Measurements from ENCODE around the gene KYAT1. TPM values are rescaled to one million over a fixed set of nuclear protein-coding genes. Genes with fewer than 3 reads are reported as not detected.
A peak's percentile ranks its signal among the peaks of the same experiment; 100 is the strongest.

Gene KYAT1
- total and polyA plus RNA-seq, 2 donors from 2014 or later = 5.1 to 17.0 TPM

GRCh38 chr9:128786681-128787601 lies 94.8 kb downstream of the KYAT1 start, which contains the start of gene TBC1D13:
TSS of gene TBC1D13 (plus strand) at chr9:128787253. CDS start at chr9:128787354, 101 bp downstream.
- peak within 1 kb of the TSS; percentile 83 to 87 for H3K27ac ChIP-seq (ENCODE audit: low read depth in 2 of 2, low read length in 2 of 2)
- FAIRE-seq = no peak

DNA sequence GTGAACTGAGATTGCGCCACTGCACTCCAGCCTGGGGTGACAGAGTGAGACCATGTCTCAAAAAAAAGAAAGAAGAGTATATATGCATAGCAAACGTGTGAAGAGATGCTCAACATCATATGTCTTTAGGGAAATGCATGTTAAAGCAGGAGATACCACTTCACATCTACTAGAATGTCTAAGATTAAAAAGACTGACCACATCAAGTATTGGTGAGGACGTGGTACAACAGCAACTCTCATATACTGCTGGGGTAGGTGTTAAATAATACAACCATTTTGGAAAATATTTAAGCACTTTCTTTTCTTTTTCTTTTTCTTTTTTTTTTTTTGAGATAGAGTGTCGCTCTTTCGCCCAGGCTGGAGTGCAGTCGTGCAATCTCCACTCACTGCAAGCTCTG lies 96.3 kb downstream of the KYAT1 start:
- no peaks in the 10 kb centered on the region for H3K9me3 ChIP-seq (ENCODE audit: control insufficient read depth in 2 of 3, insufficient read depth in 1 of 3, low read length in 3 of 3)
- intact Hi-C loops (cut with DNase I) = no loop called here
- FAIRE-seq = no peak
- DNase-seq = no peak
- no peak for TF ChIP-seq CTCF (IDR thresholded peaks at IDR 0.05; ENCODE audit: borderline replicate concordance, extremely low read depth, insufficient read depth)
- H3K4me3 ChIP-seq (ENCODE audit: low read length in 3 of 3) = no peak overlapping the region
- no peak overlapping the region for H3K9ac ChIP-seq (ENCODE audit: low read length in 3 of 3)
- no peak overlapping the region for H3K27ac ChIP-seq (ENCODE audit: low read depth in 2 of 2, low read length in 2 of 2)
- H3K4me1 ChIP-seq (ENCODE audit: control insufficient read depth in 2 of 3, insufficient read depth in 2 of 3, low read depth in 1 of 3, low read length in 3 of 3) = peaks cover 0 to 11% (median 6%) of the 10 kb centered on the region in 3 donors
- H3K27me3 ChIP-seq (ENCODE audit: control insufficient read depth, insufficient read depth, low read length) = no peaks in the 10 kb centered on the region
- no peaks in the 10 kb centered on the region for H3K36me3 ChIP-seq (ENCODE audit: control insufficient read depth in 2 of 3, insufficient read depth in 3 of 3, low read length in 3 of 3)

More at GRCh38 chr9:128786681-128787601, 94.8 kb downstream of the KYAT1 start, which contains the start of gene TBC1D13:
- peak within 1 kb of the TSS; percentile 61 to 89 (median 79) for H3K9ac ChIP-seq (ENCODE audit: low read length in 3 of 3)
- peak within 1 kb of the TSS; percentile 73 to 92 (median 80) for H3K4me3 ChIP-seq (ENCODE audit: low read length in 3 of 3)
- no peaks in the 10 kb centered on the region for H3K27me3 ChIP-seq (ENCODE audit: control insufficient read depth, insufficient read depth, low read length)
- peaks cover 0 to 11% (median 6%) of the 10 kb centered on the region in 3 donors for H3K4me1 ChIP-seq (ENCODE audit: control insufficient read depth in 2 of 3, insufficient read depth in 2 of 3, low read depth in 1 of 3, low read length in 3 of 3)
- intact Hi-C loops (cut with DNase I) = no loop called here
- DNase-seq = peak; percentile 89 to 97 (median 92)
- H3K36me3 ChIP-seq (ENCODE audit: control insufficient read depth in 2 of 3, insufficient read depth in 3 of 3, low read length in 3 of 3) = peaks cover 0 to 9% (median 4%) of the 10 kb centered on the region in 3 donors
- H3K9me3 ChIP-seq (ENCODE audit: control insufficient read depth in 2 of 3, insufficient read depth in 1 of 3, low read length in 3 of 3) = no peaks in the 10 kb centered on the region
- TF ChIP-seq CTCF (IDR thresholded peaks at IDR 0.05; ENCODE audit: borderline replicate concordance, extremely low read depth, insufficient read depth) = no peak

Other genes starting within 250 kb of the KYAT1 start
- gene DYNC2I2, start 225.1 kb downstream of the KYAT1 start, total RNA-seq = 76.6 TPM
- 98.6 TPM for gene DYNC2I2, start 225.1 kb downstream of the KYAT1 start, polyA plus RNA-seq (ENCODE audit: insufficient read depth, low read depth, low replicate concordance)
- 247 TPM for gene SET, start 192.7 kb downstream of the KYAT1 start, total RNA-seq
- 127 TPM for gene SET, start 192.7 kb downstream of the KYAT1 start, polyA plus RNA-seq (ENCODE audit: insufficient read depth, low read depth, low replicate concordance)
- gene PKN3, start 179.4 kb downstream of the KYAT1 start, total RNA-seq = 14.7 TPM
- 3.9 TPM for gene PKN3, start 179.4 kb downstream of the KYAT1 start, polyA plus RNA-seq (ENCODE audit: insufficient read depth, low read depth, low replicate concordance)
- 39.9 TPM for gene ZDHHC12, start 157.8 kb downstream of the KYAT1 start, total RNA-seq
- gene ZDHHC12, start 157.8 kb downstream of the KYAT1 start, polyA plus RNA-seq (ENCODE audit: insufficient read depth, low read depth, low replicate concordance) = 54.7 TPM
- gene ZER1, start 110.0 kb downstream of the KYAT1 start, total RNA-seq = 43.2 TPM
- gene ZER1, start 110.0 kb downstream of the KYAT1 start, polyA plus RNA-seq (ENCODE audit: insufficient read depth, low read depth, low replicate concordance) = 31.1 TPM
- 29.0 TPM for gene TBC1D13, start 94.7 kb downstream of the KYAT1 start, total RNA-seq
- gene TBC1D13, start 94.7 kb downstream of the KYAT1 start, polyA plus RNA-seq (ENCODE audit: insufficient read depth, low read depth, low replicate concordance) = 38.5 TPM
- 20.6 TPM for gene ENDOG, start 63.5 kb downstream of the KYAT1 start, total RNA-seq
- gene ENDOG, start 63.5 kb downstream of the KYAT1 start, polyA plus RNA-seq (ENCODE audit: insufficient read depth, low read depth, low replicate concordance) = 59.9 TPM
- gene SPOUT1, start 52.2 kb downstream of the KYAT1 start, total RNA-seq = 42.0 TPM
- 56.8 TPM for gene SPOUT1, start 52.2 kb downstream of the KYAT1 start, polyA plus RNA-seq (ENCODE audit: insufficient read depth, low read depth, low replicate concordance)
- gene LRRC8A, start 183 bp upstream of the KYAT1 start, total RNA-seq = 37.4 TPM
- gene LRRC8A, start 183 bp upstream of the KYAT1 start, polyA plus RNA-seq (ENCODE audit: insufficient read depth, low read depth, low replicate concordance) = 18.5 TPM
- gene PHYHD1, start 39.0 kb upstream of the KYAT1 start, total RNA-seq = 59.0 TPM
- gene PHYHD1, start 39.0 kb upstream of the KYAT1 start, polyA plus RNA-seq (ENCODE audit: insufficient read depth, low read depth, low replicate concordance) = 122 TPM
- gene DOLK, start 65.7 kb upstream of the KYAT1 start, total RNA-seq = 13.9 TPM
- 17.0 TPM for gene DOLK, start 65.7 kb upstream of the KYAT1 start, polyA plus RNA-seq (ENCODE audit: insufficient read depth, low read depth, low replicate concordance)
- gene NUP188, start 65.7 kb upstream of the KYAT1 start, total RNA-seq = 27.9 TPM
- 6.4 TPM for gene NUP188, start 65.7 kb upstream of the KYAT1 start, polyA plus RNA-seq (ENCODE audit: insufficient read depth, low read depth, low replicate concordance)
- 128 TPM for gene SH3GLB2, start 146.4 kb upstream of the KYAT1 start, total RNA-seq
- 118 TPM for gene SH3GLB2, start 146.4 kb upstream of the KYAT1 start, polyA plus RNA-seq (ENCODE audit: insufficient read depth, low read depth, low replicate concordance)
- gene MIGA2, start 154.7 kb upstream of the KYAT1 start, total RNA-seq = 29.9 TPM
- gene MIGA2, start 154.7 kb upstream of the KYAT1 start, polyA plus RNA-seq (ENCODE audit: insufficient read depth, low read depth, low replicate concordance) = 26.1 TPM
- gene DOLPP1, start 199.2 kb upstream of the KYAT1 start, total RNA-seq = 9.1 TPM
- 12.1 TPM for gene DOLPP1, start 199.2 kb upstream of the KYAT1 start, polyA plus RNA-seq (ENCODE audit: insufficient read depth, low read depth, low replicate concordance)
- gene CRAT, start 228.8 kb upstream of the KYAT1 start, total RNA-seq = 32.3 TPM
- 76.8 TPM for gene CRAT, start 228.8 kb upstream of the KYAT1 start, polyA plus RNA-seq (ENCODE audit: insufficient read depth, low read depth, low replicate concordance)
- gene PTPA, start 229.5 kb upstream of the KYAT1 start, total RNA-seq = 164 TPM
- gene PTPA, start 229.5 kb upstream of the KYAT1 start, polyA plus RNA-seq (ENCODE audit: insufficient read depth, low read depth, low replicate concordance) = 161 TPM